Activated effector memory CD4-positive, alpha-beta T cell treated with Interleukin-2 at 50 U/mL for 16 hours (primary cell): ENCODE results near the gene RAB37.

Source experiments
- DNase-seq: peaks from one replicate; pipeline ENCODE4 v3.0.0-alpha.2; 2020

RAB37 gene

DNA sequence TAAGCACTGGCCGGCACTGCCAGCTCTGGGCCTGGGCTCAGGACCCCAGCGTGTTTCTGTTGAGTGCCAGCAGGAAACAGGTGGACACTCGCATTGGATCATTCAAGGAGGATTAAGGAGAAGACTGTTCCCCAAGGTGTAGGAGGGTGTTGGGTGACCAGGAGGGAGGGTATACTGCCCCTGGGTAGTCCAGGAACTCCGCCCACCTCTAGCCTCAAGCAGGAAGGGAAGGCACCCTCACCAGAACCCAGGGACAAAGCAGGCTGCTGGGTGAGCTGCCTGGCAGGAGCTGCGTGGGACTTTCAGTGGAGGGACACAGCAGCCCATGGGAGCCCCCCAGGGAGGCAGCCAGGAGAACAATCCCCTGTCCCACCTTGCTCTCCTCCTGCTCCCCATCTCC is 7.7 kb upstream of the RAB37 start:
- no peak for DNase-seq

DNA sequence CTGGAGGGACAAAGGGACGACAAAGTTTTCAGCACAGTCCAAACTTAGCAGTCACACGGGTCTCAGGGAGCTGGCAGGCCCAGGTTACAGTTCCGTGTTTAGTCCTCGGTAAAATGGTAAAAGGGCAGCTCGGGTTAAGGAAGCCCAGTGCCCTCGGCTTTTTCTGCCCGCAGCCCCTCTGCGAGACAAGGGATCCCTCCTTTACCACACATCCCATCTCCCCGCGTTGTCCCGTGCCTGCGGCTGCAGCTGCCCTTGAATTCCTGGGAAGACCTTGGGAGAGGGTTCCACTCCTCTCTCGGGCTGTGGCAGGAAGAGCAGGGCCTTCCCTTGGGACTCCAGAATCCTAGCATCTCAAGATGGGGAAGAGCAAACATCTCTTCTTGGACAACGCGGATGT is 7.2 kb upstream of the RAB37 start:
- DNase-seq = no peak

DNA sequence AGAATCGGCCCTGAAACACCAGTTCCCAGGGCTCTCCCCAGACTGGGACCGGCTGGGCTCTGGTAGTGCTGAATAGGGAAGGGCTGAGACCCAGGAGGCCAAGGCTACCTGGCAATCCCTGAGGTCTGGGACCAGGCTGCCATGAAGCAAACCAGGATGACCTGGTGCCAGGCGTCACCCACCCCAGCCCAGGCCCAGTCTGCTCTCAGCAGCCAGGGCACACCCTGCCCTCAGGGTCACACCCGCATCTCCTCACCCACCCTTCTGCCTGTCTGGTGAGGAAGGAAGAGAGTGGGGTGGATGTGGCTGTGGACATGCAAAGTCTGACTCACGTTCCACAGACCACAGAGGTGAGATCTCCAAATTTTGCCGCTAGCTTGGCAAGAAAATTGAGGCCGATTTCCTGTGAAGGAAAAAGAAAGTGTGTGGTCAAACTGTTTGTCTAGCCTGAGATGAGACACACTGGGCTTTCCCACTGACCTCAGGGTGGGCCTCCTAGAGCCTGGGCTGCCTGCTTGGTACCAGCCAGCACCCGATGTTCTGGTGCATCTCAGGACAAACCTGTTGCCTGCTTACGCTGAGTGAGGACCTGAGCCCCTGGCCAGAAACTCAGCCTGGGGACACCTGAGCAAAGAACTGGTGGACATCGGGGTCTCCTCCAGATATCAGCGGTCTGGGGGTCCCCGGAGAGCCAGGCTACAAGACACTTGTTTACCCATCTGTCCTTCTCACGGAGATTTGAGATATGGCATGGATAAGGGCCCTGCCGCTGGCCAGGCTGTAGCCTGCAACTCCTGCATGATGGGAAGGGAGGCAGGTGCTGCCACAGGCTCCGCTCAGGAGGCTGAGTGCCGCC is 6.3 kb upstream of the RAB37 start:
- peak; percentile 66 for DNase-seq

DNA sequence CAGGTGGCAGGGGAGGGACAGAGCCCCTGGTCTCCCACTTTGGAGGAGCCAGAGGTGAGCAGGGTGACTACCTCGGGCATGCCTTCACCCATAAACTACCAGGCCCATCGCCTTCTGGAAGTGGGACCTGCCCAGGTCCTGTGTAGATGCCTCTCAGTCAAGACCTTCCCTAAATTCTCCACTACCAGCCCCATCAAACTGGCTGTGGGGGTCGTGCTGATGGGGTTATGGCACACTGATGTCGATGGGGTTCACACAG is 5.8 kb upstream of the RAB37 start:
- DNase-seq = no peak

DNA sequence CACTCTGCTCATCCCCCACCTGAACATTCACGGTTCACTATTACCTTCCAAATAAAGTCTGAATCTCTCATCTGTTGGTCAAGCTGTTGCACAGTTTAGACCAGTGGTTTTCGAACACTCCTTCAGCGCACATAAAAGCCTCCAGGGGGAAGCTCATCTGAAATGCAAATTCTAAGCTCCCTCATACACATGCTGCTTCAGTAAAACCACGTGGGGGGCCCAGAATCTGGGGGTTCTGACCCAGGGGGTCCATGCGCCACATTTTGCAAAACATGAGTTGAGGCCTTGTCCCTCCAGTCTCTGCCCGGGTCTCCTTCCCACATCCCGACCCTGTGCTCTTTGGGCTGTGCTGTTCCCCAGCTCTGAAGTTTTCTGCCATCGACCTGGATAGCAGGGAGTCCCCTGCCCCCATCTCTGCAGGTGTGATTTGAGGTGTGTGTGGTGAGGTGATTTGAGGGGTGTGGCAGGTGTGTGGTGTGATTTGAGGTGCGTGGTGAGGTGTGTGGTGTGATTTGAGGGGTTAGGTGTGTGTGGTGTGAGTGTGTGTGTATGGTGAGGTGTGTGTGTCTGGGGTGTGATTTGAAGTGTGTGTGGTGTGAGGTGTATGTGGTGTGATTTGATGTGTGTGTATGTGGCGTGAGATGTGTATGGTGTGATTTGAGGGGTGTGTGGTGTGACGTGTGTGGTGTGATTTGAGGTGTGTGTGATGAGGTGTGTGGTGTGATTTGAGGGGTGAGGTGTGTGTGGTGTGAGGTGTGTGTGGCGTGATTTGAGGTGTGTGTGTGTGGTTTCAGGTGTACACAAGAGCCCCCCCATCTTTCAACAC is 4.8 kb upstream of the RAB37 start:
- no peak for DNase-seq

DNA sequence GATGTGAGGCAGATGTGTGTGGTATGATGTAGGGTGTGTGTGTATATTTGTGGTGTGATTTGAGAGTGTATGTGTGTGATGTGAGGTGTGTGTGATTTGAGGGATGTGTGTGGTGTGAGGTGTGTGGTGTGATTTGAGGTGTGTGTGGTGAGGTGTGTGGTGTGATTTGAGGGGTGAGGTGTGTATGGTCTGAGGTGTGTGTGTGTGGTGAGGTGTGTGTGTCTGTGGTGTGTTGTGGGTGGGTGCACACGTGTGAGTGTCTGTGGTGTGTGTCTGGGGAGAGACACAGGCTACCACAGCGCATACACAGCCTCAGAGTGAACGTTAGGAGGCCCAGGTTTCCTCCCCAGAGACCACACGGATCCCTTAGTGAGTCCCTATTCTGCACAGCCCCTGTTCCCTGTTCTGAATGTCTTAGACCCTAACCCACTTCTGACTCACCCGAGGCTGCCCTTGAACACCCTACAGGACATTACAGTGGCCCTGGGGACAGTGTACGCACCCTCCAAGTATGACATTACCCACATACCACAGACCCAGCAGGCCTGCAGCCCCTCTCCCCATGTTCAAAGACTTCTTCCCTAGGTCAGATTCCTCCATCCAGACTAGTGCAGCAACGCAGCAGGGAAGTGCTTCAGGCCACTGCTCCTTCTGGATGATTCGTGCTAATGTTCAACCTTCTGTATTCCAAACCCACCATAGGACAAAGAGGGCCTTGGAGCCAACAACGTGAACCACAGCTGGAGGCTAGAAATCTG is 3.5 kb upstream of the RAB37 start:
- no peak for DNase-seq

DNA sequence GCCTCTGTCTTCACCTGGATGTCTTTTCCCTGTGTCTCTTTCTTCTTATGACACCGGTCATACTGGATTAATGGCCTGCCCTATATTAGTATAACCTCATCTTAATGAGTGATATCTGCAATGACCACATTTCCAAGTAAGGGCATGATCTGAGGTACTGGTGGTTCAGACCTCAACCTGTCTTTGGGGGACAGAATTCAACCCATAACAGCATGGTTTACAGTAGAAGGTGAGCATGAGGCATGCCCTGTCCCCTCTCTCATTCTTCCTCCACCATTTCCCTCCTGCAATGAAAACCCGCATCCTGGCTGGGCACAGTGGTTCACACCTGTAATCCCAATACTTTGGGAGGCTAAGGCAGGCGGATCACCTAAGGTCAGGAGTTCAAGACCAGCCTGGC is 2.8 kb upstream of the RAB37 start:
- no peak for DNase-seq

DNA sequence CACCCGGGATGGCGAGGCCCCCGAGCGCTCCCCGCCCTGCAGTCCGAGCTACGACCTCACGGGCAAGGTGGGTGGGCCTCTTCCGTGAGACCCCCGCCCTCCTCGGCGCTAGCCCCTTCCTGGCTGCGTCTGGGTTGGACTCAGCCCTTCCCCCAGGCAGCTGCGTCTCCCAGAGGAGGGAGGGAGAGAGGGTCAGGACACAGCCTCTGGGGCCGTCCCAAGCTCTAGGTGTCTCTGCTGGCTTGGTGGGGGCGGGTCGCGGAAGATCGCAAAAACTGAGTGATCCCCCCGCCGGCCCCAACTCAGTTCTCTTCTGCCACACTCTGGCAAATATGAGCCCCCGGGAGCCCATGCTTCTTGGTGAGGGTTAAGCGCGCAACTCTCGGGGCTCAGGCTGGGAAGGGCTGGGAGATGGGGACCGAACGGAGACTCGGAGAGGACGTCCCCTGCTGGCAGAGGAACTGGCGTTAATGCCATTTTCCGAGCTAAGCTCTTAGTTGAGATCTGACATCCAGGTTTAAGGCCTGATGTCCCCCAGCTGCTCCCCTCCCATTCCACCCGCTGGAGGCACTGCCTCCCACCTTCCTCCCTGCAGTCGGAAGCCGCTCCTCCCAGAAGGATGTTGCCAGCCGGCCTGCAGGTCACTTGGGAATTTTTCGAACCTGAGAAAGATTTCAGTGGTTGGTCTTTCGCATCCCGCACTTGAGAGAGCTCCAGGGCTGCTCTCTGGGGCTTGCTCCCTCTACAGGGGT is 419 bp downstream of the RAB37 start:
- no peak for DNase-seq

DNA sequence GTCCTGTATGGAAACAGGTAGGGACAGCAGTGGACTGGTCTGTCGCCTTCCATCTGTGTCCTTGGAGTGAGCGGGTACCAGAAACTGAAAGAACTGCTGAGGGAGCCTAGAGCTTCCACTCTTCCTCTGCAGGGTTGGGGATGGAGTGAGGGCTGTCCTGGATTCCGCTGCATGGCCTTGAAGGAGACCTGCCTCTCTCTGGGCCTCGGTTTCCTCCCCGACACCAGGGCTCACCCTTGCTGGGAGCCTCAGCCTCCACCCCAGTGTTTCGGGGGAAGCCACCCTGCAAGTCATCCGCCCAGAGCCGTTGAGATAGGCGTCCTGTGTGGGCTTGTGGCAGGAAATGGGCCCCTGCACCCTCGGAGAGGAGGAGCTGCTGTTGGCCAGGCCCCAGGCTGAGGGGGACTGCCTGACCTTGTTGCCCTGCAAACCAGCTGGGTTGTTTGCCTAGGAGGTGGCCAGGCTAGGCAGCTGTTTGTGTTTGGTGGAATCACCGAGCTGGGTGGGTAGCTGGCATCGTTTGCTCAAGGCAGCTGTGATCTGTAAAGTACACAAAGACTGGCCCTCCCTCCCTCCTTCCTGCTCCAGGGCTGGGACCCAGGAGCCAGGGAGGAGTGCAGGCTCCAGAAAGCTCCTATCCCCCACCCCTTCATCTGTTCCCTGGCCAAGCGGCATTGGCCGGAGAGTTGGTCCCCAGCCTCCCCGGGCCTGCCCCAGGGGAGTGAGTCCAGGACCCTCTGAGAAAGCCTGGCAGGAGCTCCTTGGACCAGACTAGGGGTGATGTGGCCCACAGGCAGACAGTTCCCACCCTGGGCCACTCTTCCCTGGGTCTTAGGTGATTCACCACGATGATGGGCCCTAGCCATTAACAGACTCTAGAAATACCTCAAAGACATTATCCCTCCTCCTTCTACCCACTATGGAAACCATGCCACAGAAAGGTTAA is 1.3 kb downstream of the RAB37 start:
- DNase-seq = peak; percentile 77

DNA sequence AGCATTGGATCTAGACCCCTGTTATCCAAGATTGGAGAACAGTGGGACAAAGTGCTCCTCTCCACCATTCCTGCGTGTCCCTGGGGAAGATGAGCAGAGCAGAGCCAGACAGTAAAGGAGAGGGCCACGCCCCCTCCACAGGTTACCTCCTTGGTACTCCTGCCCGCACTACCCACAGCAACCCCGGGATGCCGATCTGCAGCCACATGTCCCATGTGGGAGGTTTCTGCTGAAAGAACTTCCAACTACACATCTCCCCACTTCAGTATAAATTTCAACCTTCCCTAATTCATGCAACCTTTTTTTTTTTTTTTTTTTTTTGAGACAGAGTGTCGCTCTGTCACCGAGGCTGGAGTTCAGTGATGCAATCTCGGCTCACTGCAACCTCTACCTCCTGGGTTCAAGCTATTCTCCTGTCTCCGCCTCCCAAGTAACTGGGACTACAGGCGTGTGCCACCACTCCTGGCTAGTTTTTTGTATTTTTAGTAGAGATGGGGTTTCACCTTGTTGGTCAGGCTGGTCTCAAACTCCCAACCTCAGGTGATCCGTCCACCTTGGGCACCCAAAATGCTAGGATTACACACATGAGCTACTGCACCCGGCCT is 2.3 kb downstream of the RAB37 start:
- DNase-seq = no peak

DNA sequence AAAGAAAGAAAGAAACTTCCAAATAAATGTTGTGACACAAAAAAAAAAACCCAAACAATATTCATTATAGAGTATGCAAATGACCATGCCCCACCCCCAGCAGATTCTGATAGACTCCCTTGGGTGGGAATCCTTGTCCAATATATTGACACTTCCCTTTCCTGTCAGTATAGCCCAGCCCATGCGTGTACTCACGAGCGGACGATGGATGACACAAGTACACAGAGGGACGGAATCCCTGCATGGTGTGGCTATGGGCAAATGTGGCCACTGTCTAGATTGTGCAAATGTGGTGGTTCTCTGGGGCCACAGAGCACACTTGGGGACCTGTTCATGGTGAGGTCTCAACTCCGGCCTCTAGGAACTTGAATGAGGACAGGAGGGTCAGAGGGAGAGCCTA is 3.1 kb downstream of the RAB37 start:
- no peak for DNase-seq

DNA sequence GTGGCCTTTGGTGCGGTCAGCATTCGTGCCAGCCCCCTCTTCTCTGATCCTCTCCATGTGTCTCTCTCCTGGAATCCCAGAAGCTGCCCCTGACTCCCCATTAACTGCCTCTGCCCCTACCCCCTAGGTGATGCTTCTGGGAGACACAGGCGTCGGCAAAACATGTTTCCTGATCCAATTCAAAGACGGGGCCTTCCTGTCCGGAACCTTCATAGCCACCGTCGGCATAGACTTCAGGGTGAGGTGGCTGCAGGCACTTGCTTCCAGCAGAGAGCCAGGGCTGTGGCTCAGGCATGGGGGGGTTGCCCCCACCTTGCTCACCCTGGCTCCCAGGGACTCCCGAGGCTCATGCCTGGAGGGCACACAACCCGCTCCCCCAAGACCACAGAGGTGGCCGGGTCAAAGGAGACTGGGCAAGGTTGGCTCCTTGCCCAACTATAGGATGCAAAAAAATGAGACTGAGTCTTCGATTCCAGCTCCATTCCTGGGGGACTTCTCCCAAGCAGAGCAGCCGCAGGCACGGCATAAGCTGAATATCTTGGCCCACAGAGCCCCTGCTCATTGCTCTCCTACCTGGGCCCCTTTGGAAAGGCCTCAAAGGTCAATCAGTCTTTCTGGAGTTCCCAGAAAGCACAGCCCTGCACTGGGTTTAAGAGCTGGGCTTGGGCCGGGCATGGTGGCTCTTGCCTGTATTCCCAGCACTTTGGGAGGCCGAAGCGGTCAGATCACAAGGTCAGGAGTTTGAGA is 3.8 kb downstream of the RAB37 start:
- DNase-seq = no peak

DNA sequence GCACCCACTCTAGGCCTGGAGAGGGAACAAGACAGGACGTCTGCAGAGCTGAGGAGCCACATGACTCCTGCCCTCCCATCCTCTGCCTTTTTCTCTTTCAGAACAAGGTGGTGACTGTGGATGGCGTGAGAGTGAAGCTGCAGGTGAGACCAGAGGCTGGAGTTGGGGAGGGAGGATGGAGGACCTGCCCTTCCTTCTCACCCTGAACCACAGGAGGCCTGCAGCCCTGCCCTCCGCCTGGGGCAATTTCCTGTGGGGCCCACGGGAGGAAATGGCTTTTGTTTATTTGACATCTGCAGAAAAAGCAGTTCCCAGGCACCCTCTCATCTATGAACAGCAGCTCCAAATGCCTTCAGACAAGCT is 5.1 kb downstream of the RAB37 start:
- DNase-seq = peak; percentile 72

DNA sequence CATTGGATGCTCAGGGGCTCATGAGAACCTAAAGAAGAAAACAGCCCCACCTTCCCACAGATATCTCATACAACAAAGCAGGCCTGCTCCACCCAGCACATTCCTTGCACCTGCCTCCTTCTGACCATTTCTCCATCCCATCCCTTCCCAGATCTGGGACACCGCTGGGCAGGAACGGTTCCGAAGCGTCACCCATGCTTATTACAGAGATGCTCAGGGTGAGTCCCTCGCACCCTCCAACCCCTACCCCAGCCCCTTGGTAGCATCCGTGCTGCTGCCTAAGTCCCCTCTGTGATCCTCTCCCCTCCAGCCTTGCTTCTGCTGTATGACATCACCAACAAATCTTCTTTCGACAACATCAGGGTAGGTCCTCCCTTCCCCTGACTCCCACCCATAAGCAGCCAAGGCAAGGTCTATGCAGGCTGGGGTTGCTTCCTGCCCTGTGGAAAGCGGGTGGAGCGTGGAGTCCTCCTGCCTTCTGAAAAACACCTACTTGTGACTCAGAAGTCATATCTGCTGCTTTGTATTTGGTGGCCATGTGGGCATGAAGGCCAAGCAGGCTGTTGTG is 6.0 kb downstream of the RAB37 start:
- DNase-seq = no peak

DNA sequence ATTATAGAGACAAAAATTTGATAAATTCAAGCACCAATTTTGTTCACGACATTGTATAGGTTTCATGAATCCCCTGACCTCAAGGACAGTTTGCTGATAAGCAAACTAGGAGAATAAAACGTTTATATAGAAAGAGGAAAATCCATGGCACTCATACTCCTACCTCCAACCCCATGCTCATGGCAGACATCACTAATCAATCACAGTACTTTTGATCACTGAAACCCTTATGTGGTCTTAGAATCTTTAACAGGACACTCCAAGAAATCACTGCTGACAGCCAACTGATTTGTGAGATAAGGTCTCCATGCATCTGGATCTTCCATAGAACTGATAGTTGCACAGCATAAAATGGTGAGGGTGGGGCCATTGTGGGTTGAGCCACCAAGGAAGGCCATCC is 6.7 kb downstream of the RAB37 start:
- DNase-seq = no peak

DNA sequence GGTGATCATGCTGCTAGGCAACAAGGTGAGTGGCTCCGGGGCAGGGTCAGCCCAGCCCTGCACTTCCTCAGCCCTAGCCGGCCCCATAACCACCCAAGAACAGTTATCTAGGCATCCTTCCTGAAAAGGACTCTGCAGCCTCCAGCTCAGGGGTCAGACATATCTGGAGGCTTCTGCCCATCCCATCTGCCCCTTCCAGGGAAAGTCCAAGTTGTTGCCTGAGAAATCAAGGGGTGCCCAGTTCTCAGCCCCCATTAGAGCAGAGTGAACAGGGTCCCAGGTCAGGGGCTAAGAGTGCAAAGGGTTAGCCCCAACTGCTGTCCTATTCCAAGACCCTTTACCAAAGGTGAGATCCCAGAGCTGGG is 7.3 kb downstream of the RAB37 start:
- no peak for DNase-seq

DNA sequence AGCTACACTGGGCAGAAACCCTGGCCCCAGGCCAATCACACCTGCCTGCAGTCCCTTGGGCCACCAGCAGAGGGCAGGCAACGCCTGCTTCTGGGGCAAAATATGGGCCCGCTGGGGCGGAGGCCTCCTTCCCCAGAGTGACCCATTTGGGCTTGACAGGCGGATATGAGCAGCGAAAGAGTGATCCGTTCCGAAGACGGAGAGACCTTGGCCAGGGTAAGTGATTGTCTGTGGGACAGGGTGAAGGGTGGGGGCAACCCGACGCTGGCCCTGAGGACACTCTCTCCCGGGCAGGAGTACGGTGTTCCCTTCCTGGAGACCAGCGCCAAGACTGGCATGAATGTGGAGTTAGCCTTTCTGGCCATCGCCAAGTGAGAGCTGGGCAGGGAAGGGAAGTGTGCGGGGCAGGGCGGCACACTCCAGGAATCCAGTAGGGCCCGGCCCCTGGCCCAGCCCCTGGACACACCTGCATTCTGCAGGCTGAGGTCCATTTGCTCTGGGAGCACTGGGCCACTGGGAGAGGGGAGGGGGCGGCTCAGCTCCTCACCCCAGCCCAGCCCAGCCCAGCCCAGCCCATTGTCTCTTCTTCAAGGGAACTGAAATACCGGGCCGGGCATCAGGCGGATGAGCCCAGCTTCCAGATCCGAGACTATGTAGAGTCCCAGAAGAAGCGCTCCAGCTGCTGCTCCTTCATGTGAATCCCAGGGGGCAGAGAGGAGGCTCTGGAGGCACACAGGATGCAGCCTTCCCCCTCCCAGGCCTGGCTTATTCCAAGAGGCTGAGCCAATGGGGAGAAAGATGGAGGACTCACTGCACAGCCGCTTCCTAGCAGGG is 7.9 kb downstream of the RAB37 start:
- peak; percentile 76 for DNase-seq

DNA sequence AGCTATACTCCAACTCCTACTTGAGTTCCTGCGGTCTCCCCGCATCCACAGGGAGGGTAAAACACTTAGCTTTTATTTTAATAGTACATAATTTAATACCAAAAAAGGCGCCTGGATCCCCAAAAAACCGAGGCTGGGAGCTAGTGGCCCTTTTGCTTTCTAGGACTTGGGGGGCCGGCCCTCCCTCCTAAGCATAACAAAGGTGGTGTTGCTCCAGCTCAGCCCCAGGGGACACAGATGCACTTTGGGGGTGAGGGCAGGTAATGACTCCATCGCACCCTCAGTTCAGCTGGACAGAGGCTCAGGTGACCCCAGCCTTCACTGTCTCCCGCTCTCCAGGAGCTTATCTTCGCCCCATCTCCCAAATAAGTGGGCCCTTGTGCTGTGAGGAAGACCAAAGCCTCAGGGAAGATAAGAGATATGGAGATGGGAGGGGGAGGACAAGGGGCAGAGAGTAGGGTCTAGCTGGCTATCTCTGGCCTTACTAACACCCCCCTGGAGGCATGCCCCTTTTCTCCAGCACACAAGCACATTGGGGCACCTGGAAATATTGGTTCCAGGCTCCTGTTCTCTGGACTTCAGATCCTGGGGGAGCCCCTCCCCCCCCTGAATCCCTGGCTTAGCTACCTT is 8.6 kb downstream of the RAB37 start:
- no peak for DNase-seq

DNA sequence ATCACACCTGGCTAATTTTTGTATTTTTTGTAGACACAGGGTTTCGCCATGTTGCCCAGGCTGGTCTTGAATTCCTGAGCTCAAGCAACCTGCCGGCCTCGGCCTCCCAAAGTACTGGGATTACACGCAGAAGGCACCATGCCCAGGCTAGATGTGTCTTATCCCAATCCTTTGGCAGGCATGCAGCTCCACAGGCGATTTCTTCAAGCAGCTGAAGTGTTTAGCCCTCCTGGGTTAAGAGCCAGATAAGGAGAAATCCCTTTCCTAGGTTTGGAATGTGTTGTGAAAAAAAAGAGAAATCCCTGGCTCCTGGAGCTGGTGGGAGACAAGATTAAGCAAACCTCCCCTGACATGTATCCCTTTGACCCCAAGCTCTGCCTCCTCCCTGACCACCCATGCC is 9.3 kb downstream of the RAB37 start:
- DNase-seq = no peak
